Neural cell (in vitro differentiated cells): ENCODE results near the gene TAF1B. TPM values are rescaled to one million over a fixed set of nuclear protein-coding genes. Genes with fewer than 3 reads are reported as not detected.

Experiments used
- H2AFZ ChIP-seq: fragments of 200-600, 300-800 bp; sonication (generic), shearing (Covaris generic); 2 replicates; pipeline ENCODE4 v1.6.0; 2014; ENCODE audit warnings: low read depth, mild to moderate bottlenecking, antibody characterized with exemption, low read length, moderate library complexity
- H3F3A ChIP-seq: fragments of 200-600 bp; shearing (Covaris generic); 2 replicates; pipeline ENCODE4 v1.6.1; 2016; ENCODE audit warnings: mild to moderate bottlenecking, moderate library complexity, mixed read lengths, antibody characterized with exemption, low read length; ENCODE audit not compliant: insufficient read depth, poor library complexity, severe bottlenecking
- H3K27ac ChIP-seq: fragments of 200-600, 300-800 bp; sonication (generic), shearing (Covaris generic); 2 replicates; pipeline ENCODE4 v1.5.1; 2014; ENCODE audit warnings: mild to moderate bottlenecking, low read length, moderate library complexity
- H3K27me3 ChIP-seq: fragments of 300-800, 200-600 bp; sonication (generic), shearing (Covaris generic); 2 replicates; pipeline ENCODE4 v1.6.0; 2014; ENCODE audit warnings: mild to moderate bottlenecking, low read depth, low read length, moderate library complexity; ENCODE audit not compliant: insufficient read depth
- H3K36me3 ChIP-seq: fragments of 300-800, 200-600 bp; sonication (generic), shearing (Covaris generic); 2 replicates; pipeline ENCODE4 v1.5.1; 2014; ENCODE audit warnings: mild to moderate bottlenecking, antibody characterized with exemption, low read length, moderate library complexity; ENCODE audit not compliant: insufficient read depth
- H3K4me2 ChIP-seq: fragments of 300-800, 200-600 bp; sonication (generic), shearing (Covaris generic); 2 replicates; pipeline ENCODE4 v1.6.0; 2014; ENCODE audit warnings: mild to moderate bottlenecking, low read length
- H3K4me3 ChIP-seq: fragments of 300-800, 200-600 bp; sonication (generic), shearing (Covaris generic); 2 replicates; pipeline ENCODE4 v1.5.1; 2014; ENCODE audit warnings: mild to moderate bottlenecking, low read length, moderate library complexity
- H3K79me2 ChIP-seq: fragments of 200-600 bp; shearing (Covaris generic); replicated peaks from 2 replicates; pipeline ENCODE4 v1.6.0; 2014; ENCODE audit warnings: mild to moderate bottlenecking, low read length, moderate library complexity; ENCODE audit not compliant: insufficient read depth
- H3K9ac ChIP-seq: fragments of 300-800, 200-600 bp; sonication (generic), shearing (Covaris generic); 2 replicates; pipeline ENCODE4 v1.6.1; 2016; ENCODE audit warnings: mild to moderate bottlenecking, low read length, mixed read lengths
- H3K9me2 ChIP-seq: fragments of 200-600 bp; shearing (Covaris generic); 2 replicates; pipeline ENCODE4 v1.6.1; 2016; ENCODE audit warnings: mild to moderate bottlenecking, low read length, mixed read lengths; ENCODE audit not compliant: insufficient read depth
- H3K9me3 ChIP-seq: fragments of 200-600, 300-800 bp; sonication (generic), shearing (Covaris generic); 2 replicates; pipeline ENCODE4 v1.6.1; 2016; ENCODE audit warnings: mild to moderate bottlenecking, mixed run types, low read length, moderate library complexity, mixed read lengths
- H4K20me1 ChIP-seq: fragments of 200-600 bp; shearing (Covaris generic); 2 replicates; pipeline ENCODE4 v1.6.1; 2016; ENCODE audit warnings: mild to moderate bottlenecking, mixed run types; ENCODE audit not compliant: insufficient read depth
- EP300 ChIP-seq: fragments of 450-650 bp; conservative IDR thresholded peaks from 2 replicates; pipeline ENCODE4 v1.6.1; 2014; ENCODE audit warnings: antibody characterized with exemption, mild to moderate bottlenecking, moderate library complexity; ENCODE audit not compliant: poor library complexity, severe bottlenecking
- EZH2 ChIP-seq: fragments of 200-600, 300-800 bp; shearing (Covaris generic), sonication (generic); IDR thresholded peaks from 2 replicates; pipeline ENCODE4 v1.6.1; 2014; ENCODE audit warnings: antibody characterized with exemption, low read length, borderline replicate concordance, mild to moderate bottlenecking; ENCODE audit not compliant: insufficient read depth, poor library complexity, severe bottlenecking
- MXI1 ChIP-seq: fragments of 450-650 bp; conservative IDR thresholded peaks from 2 replicates; pipeline ENCODE4 v1.6.1; 2014; ENCODE audit warnings: antibody characterized with exemption, mild to moderate bottlenecking; ENCODE audit not compliant: poor library complexity, severe bottlenecking
- POLR2AphosphoS5 ChIP-seq: IDR thresholded peaks from 2 replicates; pipeline ENCODE4 v1.6.1; 2012
- RAD21 ChIP-seq: fragments of 450-650 bp; conservative IDR thresholded peaks from 2 replicates; pipeline ENCODE4 v1.6.1; 2014; ENCODE audit warnings: antibody characterized with exemption, mild to moderate bottlenecking, moderate library complexity
- SMC3 ChIP-seq: fragments of 450-650 bp; conservative IDR thresholded peaks from 2 replicates; pipeline ENCODE4 v1.6.1; 2014; ENCODE audit warnings: antibody characterized with exemption, mild to moderate bottlenecking, moderate library complexity; ENCODE audit not compliant: poor library complexity
- TAF1 ChIP-seq: IDR thresholded peaks from 2 replicates; pipeline ENCODE4 v1.6.1; 2012; ENCODE audit warnings: low read depth
- polyA plus RNA-seq: library from polyadenylated mRNA; depleted of rRNA; stranded (reverse); fragments of >200 nt; gene quantifications from 2 replicates; pipeline ENCODE4 v1.2.3, GENCODE V29; 2014
- TF ChIP-seq, protein P1 (sequence below): fragments of 450-650 bp; IDR thresholded peaks from 2 replicates; pipeline ENCODE4 v1.5.1; 2014; ENCODE audit warnings: antibody characterized with exemption, mild to moderate bottlenecking, moderate library complexity; ENCODE audit not compliant: poor library complexity, severe bottlenecking
- TF ChIP-seq, protein P2 (sequence below): IDR thresholded peaks from 2 replicates; pipeline ENCODE4 v1.6.1; 2012; ENCODE audit warnings: borderline replicate concordance

TAF1B gene
- polyA plus RNA-seq, 1 donor from 2014 or later, result 11.2 TPM

DNA sequence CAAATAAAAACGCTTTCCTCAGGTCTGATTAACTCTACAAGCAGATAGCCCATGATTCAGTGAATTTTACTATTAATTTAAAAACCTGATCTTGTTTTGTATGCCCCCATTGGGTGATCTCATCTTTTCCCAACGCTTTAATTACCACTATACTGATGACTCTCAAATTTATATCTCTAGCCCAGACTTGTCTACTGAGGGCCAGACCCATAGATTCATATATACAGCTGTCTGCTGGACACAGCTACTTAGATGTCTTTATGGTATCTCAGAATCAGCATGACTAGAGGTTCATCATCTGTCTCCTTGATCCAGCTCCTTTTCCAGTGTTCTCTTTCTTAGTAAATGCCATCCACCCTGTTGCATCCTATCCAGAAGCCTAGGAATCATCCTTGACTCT is 33.8 kb downstream of the TAF1B start:
- Histone ChIP-seq H3K9me3 (no peaks in the 10 kb centered on the region), H2AFZ (no peak overlapping the region), H3K4me3 (no peak overlapping the region), H3K27ac (no peak overlapping the region), H3K27me3 (no peaks in the 10 kb centered on the region), H3K9me2 (no peaks in the 10 kb centered on the region), H3F3A (no peaks in the 10 kb centered on the region), H3K9ac (no peak overlapping the region), H3K36me3 (peaks cover 5% of the 10 kb centered on the region), H3K4me2 (no peak overlapping the region), H4K20me1 (no peaks in the 10 kb centered on the region), H3K79me2 (no peaks in the 10 kb centered on the region)
- TF ChIP-seq EP300 (no peak), TAF1 (no peak), MXI1 (no peak), EZH2 (no peak), SMC3 (no peak), POLR2AphosphoS5 (no peak), RAD21 (no peak)
- TF ChIP-seq, protein P1, sequence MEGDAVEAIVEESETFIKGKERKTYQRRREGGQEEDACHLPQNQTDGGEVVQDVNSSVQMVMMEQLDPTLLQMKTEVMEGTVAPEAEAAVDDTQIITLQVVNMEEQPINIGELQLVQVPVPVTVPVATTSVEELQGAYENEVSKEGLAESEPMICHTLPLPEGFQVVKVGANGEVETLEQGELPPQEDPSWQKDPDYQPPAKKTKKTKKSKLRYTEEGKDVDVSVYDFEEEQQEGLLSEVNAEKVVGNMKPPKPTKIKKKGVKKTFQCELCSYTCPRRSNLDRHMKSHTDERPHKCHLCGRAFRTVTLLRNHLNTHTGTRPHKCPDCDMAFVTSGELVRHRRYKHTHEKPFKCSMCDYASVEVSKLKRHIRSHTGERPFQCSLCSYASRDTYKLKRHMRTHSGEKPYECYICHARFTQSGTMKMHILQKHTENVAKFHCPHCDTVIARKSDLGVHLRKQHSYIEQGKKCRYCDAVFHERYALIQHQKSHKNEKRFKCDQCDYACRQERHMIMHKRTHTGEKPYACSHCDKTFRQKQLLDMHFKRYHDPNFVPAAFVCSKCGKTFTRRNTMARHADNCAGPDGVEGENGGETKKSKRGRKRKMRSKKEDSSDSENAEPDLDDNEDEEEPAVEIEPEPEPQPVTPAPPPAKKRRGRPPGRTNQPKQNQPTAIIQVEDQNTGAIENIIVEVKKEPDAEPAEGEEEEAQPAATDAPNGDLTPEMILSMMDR, result no peak
- TF ChIP-seq, protein P2, sequence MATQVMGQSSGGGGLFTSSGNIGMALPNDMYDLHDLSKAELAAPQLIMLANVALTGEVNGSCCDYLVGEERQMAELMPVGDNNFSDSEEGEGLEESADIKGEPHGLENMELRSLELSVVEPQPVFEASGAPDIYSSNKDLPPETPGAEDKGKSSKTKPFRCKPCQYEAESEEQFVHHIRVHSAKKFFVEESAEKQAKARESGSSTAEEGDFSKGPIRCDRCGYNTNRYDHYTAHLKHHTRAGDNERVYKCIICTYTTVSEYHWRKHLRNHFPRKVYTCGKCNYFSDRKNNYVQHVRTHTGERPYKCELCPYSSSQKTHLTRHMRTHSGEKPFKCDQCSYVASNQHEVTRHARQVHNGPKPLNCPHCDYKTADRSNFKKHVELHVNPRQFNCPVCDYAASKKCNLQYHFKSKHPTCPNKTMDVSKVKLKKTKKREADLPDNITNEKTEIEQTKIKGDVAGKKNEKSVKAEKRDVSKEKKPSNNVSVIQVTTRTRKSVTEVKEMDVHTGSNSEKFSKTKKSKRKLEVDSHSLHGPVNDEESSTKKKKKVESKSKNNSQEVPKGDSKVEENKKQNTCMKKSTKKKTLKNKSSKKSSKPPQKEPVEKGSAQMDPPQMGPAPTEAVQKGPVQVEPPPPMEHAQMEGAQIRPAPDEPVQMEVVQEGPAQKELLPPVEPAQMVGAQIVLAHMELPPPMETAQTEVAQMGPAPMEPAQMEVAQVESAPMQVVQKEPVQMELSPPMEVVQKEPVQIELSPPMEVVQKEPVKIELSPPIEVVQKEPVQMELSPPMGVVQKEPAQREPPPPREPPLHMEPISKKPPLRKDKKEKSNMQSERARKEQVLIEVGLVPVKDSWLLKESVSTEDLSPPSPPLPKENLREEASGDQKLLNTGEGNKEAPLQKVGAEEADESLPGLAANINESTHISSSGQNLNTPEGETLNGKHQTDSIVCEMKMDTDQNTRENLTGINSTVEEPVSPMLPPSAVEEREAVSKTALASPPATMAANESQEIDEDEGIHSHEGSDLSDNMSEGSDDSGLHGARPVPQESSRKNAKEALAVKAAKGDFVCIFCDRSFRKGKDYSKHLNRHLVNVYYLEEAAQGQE, result no peak

DNA sequence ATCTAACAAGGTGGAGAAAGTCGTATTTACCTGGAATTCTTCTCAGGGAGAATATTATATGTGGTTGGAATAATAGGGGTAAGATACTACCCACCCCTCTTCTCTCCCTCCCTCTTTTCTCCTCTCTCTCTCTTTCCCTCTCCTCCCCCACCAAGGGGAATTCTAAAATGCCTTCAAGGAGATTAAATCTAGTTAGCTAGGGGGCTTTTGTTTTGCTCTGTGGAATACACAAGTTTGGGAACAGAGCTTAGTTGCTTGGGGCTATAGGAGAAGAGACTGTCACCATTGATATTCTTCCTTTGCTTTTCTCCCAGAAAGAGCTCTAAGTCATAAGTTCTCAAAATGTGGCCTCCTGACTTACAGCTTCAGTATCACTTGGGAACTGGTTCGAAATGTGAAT is 34.5 kb downstream of the TAF1B start:
- Histone ChIP-seq H3K27me3 (no peaks in the 10 kb centered on the region), H3K4me3 (no peak overlapping the region), H3K27ac (no peak overlapping the region), H3K9me2 (no peaks in the 10 kb centered on the region), H3K36me3 (peaks cover 5% of the 10 kb centered on the region), H3K9me3 (no peaks in the 10 kb centered on the region), H3F3A (no peaks in the 10 kb centered on the region), H3K79me2 (no peaks in the 10 kb centered on the region), H4K20me1 (no peaks in the 10 kb centered on the region), H2AFZ (no peak overlapping the region), H3K9ac (no peak overlapping the region), H3K4me2 (no peak overlapping the region)
- TF ChIP-seq MXI1 (no peak), TAF1 (no peak), POLR2AphosphoS5 (no peak), EZH2 (no peak), SMC3 (no peak), RAD21 (no peak), EP300 (no peak)
- TF ChIP-seq, protein P2, result no peak
- TF ChIP-seq, protein P1, result no peak
